Endothelial cell of umbilical vein (primary cell): Measurements from ENCODE around the gene PAX6. TPM values are rescaled to one million over a fixed set of nuclear protein-coding genes. Genes with fewer than 3 reads are reported as not detected.

Experiments used
- BruUV-seq: library from RNA; stranded (reverse); fragments of 400-500 nt; replicated peaks from 2 replicates; lab custom pipeline; 2021; lab: Mats Ljungman, UMichigan
- CTCF ChIA-PET: fragments of 300-600, 350-600 bp; sonication (Branson Sonifier 250); formaldehyde crosslinking; loops from one replicate; lab custom pipeline; 2021; ENCODE audit warnings: antibody characterized with exemption, inconsistent platforms; lab: Charles Lee
- POLR2A ChIA-PET: fragments of 300-600, 350-600 bp; sonication (Branson Sonifier 250); formaldehyde crosslinking; loops from one replicate; lab custom pipeline; 2021; ENCODE audit warnings: antibody characterized with exemption, inconsistent platforms; lab: Charles Lee
- DNase-seq: peaks from one replicate; pipeline ENCODE4 v3.0.0-alpha.2; 2011; ENCODE audit warnings: low read depth, low spot score
- FAIRE-seq: peaks from 2 replicates; lab custom pipeline; 2011; peaks lifted over from hg19 to GRCh38; lab: Jason Lieb, UNC
- H2AFZ ChIP-seq: 2 replicates; pipeline ENCODE4 v1.6.0; 2012; ENCODE audit warnings: low read depth, low read length, control low read depth, inconsistent platforms
- H3K27ac ChIP-seq: 2 replicates; pipeline ENCODE4 v1.5.1; 2011; ENCODE audit warnings: low read depth, mild to moderate bottlenecking, control low read depth, low read length, moderate library complexity; ENCODE audit not compliant: insufficient read depth
- H3K27me3 ChIP-seq, 2 experiments: 2 replicates each; pipeline versions ENCODE4 v1.6.0 to v1.6.1; 2011; ENCODE audit warnings: low read length in 2 of 2, mixed read lengths in 1 of 2; ENCODE audit not compliant: control insufficient read depth in 2 of 2, insufficient read depth in 2 of 2
- H3K36me3 ChIP-seq, 2 experiments: 2 replicates in 1 of 2; 3 replicates in 1 of 2; pipeline ENCODE4 v1.5.1; 2011; ENCODE audit warnings: low read length in 2 of 2, mild to moderate bottlenecking in 1 of 2, moderate library complexity in 1 of 2; ENCODE audit not compliant: control insufficient read depth in 2 of 2, insufficient read depth in 2 of 2; ENCODE audit errors: extremely low read depth in 1 of 2
- H3K4me1 ChIP-seq: 3 replicates; pipeline ENCODE4 v1.5.1; 2011; ENCODE audit warnings: mild to moderate bottlenecking, low read length; ENCODE audit not compliant: control insufficient read depth, insufficient read depth; ENCODE audit errors: extremely low read depth
- H3K4me2 ChIP-seq: 2 replicates; pipeline ENCODE4 v1.6.1; 2011; ENCODE audit warnings: low read length, control low read depth, mixed read lengths; ENCODE audit not compliant: insufficient read depth
- H3K4me3 ChIP-seq, 3 experiments: fragments of 200-600 bp in 1 of 3; sonication (generic), shearing (Covaris generic) in 1 of 3; replicated peaks in 1 of 3; 2 replicates each; pipeline ENCODE4 v1.5.1; 2011 to 2016; ENCODE audit warnings: control low read depth in 3 of 3, low read length in 3 of 3, mild to moderate bottlenecking in 2 of 3, inconsistent platforms in 1 of 3, low read depth in 1 of 3, moderate library complexity in 1 of 3; ENCODE audit not compliant: insufficient read depth in 1 of 3
- H3K79me2 ChIP-seq: 2 replicates; pipeline ENCODE4 v1.6.0; 2012; ENCODE audit warnings: low read length, inconsistent platforms; ENCODE audit not compliant: control insufficient read depth, insufficient read depth
- H3K9ac ChIP-seq: replicated peaks from 2 replicates; pipeline ENCODE3; 2011; ENCODE audit warnings: low read length, control low read depth; ENCODE audit not compliant: insufficient read depth; ENCODE audit errors: extremely low read depth
- H3K9me1 ChIP-seq: replicated peaks from 3 replicates; pipeline ENCODE4 v1.6.0; 2011; ENCODE audit warnings: mild to moderate bottlenecking, low read length; ENCODE audit not compliant: control insufficient read depth, insufficient read depth; ENCODE audit errors: extremely low read depth
- H3K9me3 ChIP-seq: replicated peaks from 2 replicates; pipeline ENCODE4 v1.5.1; 2012; ENCODE audit warnings: low read length, inconsistent platforms; ENCODE audit not compliant: control insufficient read depth, insufficient read depth
- H4K20me1 ChIP-seq: replicated peaks from 2 replicates; pipeline ENCODE3; 2011; ENCODE audit warnings: mild to moderate bottlenecking, low read length; ENCODE audit not compliant: control insufficient read depth, insufficient read depth; ENCODE audit errors: extremely low read depth
- CTCF ChIP-seq, 2 donors: IDR thresholded peaks; 1 replicate in 1 of 2; 2 replicates in 1 of 2; pipeline ENCODE4 v1.5.1; 2011; ENCODE audit warnings: low read length in 2 of 2, mild to moderate bottlenecking in 2 of 2, moderate library complexity in 2 of 2, control low read depth in 1 of 2, inconsistent platforms in 1 of 2, low read depth in 1 of 2; ENCODE audit not compliant: insufficient read depth in 1 of 2; ENCODE audit errors: extremely low read depth in 1 of 2
- EZH2 ChIP-seq: IDR thresholded peaks from 2 replicates; pipeline ENCODE4 v1.6.1; 2012; ENCODE audit warnings: borderline replicate concordance, low read depth, mild to moderate bottlenecking, moderate library complexity, low read length, inconsistent platforms; ENCODE audit not compliant: severe bottlenecking
- FOS ChIP-seq: IDR thresholded peaks from 2 replicates; pipeline ENCODE4 v1.6.1; 2011; ENCODE audit warnings: mild to moderate bottlenecking, low read length, moderate library complexity, borderline replicate concordance; ENCODE audit not compliant: insufficient read depth
- GATA2 ChIP-seq: IDR thresholded peaks from 2 replicates; pipeline ENCODE4 v1.7.0; 2011; ENCODE audit warnings: low read depth, mild to moderate bottlenecking, moderate library complexity, mixed read lengths, low read length; ENCODE audit not compliant: insufficient read length, insufficient read depth
- JUN ChIP-seq: IDR thresholded peaks from 2 replicates; pipeline ENCODE4 v1.6.1; 2011; ENCODE audit warnings: borderline replicate concordance, low read depth; ENCODE audit not compliant: insufficient read length, insufficient read depth
- MAX ChIP-seq: IDR thresholded peaks from 2 replicates; pipeline ENCODE4 v1.6.1; 2011; ENCODE audit not compliant: insufficient read depth, insufficient read length
- MYC ChIP-seq: IDR thresholded peaks from one replicate; pipeline ENCODE4 v1.6.1; 2011; ENCODE audit warnings: mild to moderate bottlenecking, low read depth, low read length
- POLR2A ChIP-seq: IDR thresholded peaks from 2 replicates; pipeline ENCODE4 v1.6.1; 2012; ENCODE audit warnings: low read depth, mild to moderate bottlenecking, control low read depth, low read length
- POLR2AphosphoS5 ChIP-seq: IDR thresholded peaks from 2 replicates; pipeline ENCODE4 v1.6.1; 2012; ENCODE audit warnings: low read depth, mild to moderate bottlenecking, control low read depth, low read length, moderate library complexity; ENCODE audit not compliant: insufficient read depth
- dilution Hi-C: fragments of 300-500 bp; cut with MboI; formaldehyde crosslinking; loops from one replicate; pipeline ENCODE4 v1.15.0; 2019; ENCODE audit warnings: low sequenced_read_pairs; ENCODE audit not compliant: extremely low pct_ligation_motif_present
- intact Hi-C: fragments of 100-400 bp; cut with micrococcal nuclease; formaldehyde crosslinking; loops from one replicate; pipeline ENCODE4 v1.10.0; 2022
- polyA plus RNA-seq, 4 experiments: library from polyadenylated mRNA; depleted of rRNA in 3 of 4; stranded (reverse) in 3 of 4; unstranded in 1 of 4; fragments of >200 nt; gene quantifications; 2 replicates each; pipeline versions ENCODE4 v1.2.1 to v1.2.3, GENCODE V29; 2011 to 2012; ENCODE audit warnings: missing spikeins in 1 of 4
- total RNA-seq: library from RNA; stranded (reverse); gene quantifications from 2 replicates; pipeline ENCODE4 v1.2.3, GENCODE V29; 2021

The PAX6 gene
- total and polyA plus RNA-seq, 2 donors (not counting 3 experiments of a cell fraction or from before 2014, with no cell fraction given) = not detected

DNA sequence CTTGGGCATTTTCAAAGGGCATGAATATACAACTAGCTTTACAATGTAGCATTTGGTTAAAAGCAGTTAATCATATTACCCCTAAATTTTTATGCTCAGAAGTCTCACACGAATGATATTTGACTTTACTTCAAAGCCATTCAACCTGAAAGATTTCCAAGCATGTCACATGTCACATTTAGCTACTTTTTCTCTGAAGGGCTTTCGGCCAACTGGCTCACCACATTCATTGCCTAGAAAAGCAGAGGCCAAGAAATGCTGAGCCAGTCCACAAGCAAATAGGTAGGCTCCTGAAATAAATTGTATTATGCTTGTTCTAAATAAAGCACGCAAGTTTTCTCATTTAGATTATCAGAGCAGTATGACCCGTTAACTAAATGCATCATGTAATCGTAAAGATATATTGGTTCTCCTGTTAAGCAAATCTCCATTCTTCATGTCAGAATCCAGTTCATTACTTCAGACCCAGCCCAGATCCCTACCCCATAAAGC, 30.6 kb downstream of the PAX6 start:
- intact Hi-C loops (no loop called here), dilution Hi-C loops (no loop called here)
- no peaks in the 10 kb centered on the region for H3K27me3 ChIP-seq
- H3K9me1 ChIP-seq = no peaks in the 10 kb centered on the region
- FAIRE-seq (no peak), DNase-seq (no peak)
- no peak overlapping the region for H2AFZ ChIP-seq
- no peak overlapping the region for H3K4me2 ChIP-seq
- CTCF ChIA-PET = interaction anchor here (0.9 kb wide), 1 partner anchor 12 kb away, joined by 3 read pairs; no protein-coding TSS in a partner anchor
- no peak overlapping the region for H3K9ac ChIP-seq
- H3K36me3 ChIP-seq = no peaks in the 10 kb centered on the region
- POLR2A ChIA-PET = no interaction called here
- no peaks in the 10 kb centered on the region for H3K9me3 ChIP-seq
- TF ChIP-seq POLR2AphosphoS5 (no peak), POLR2A (no peak), FOS (no peak), EZH2 (no peak), MYC (no peak), MAX (no peak), GATA2 (no peak), JUN (no peak), CTCF (IDR thresholded peaks at IDR 0.05; ENCODE audit: extremely low read depth in 1 of 2, insufficient read depth in 1 of 2, low read depth in 1 of 2, low read length in 2 of 2) (no peak)
- no TSS peak for BruUV-seq
- H4K20me1 ChIP-seq = no peaks in the 10 kb centered on the region
- no peak overlapping the region for H3K4me3 ChIP-seq
- no peak overlapping the region for H3K27ac ChIP-seq
- no peaks in the 10 kb centered on the region for H3K4me1 ChIP-seq
- no peaks in the 10 kb centered on the region for H3K79me2 ChIP-seq
